H9 (cell line): ENCODE measurements around the gene KRTAP4-12. TPM values are rescaled to one million over a fixed set of nuclear protein-coding genes. Genes with fewer than 3 reads are reported as not detected.
"Not testable (repeated sequence)": the region's sequence is repeated elsewhere in the genome, so short reads cannot be mapped to it uniquely, and the experiment has no call there.

Experiments used
- DNase-seq: peaks from one replicate; pipeline ENCODE4 v3.0.0-alpha.2; 2017
- H2AFZ ChIP-seq: one replicate; pipeline ENCODE4 v1.6.1; 2013; ENCODE audit warnings: mild to moderate bottlenecking, low read length, control low read depth, moderate library complexity
- H2AK5ac ChIP-seq: 2 replicates; pipeline ENCODE4 v1.6.1; 2013; ENCODE audit warnings: low read length, control low read depth, mixed read lengths; ENCODE audit not compliant: insufficient read length
- H2BK120ac ChIP-seq: one replicate; pipeline ENCODE4 v1.6.1; 2013; ENCODE audit warnings: low read depth, mild to moderate bottlenecking, low read length, control low read depth, inconsistent platforms; ENCODE audit not compliant: poor library complexity, severe bottlenecking
- H2BK12ac ChIP-seq: 2 replicates; pipeline ENCODE4 v1.6.1; 2013; ENCODE audit warnings: low read length, control low read depth, mixed read lengths, low read depth; ENCODE audit not compliant: insufficient read length
- H2BK15ac ChIP-seq: 2 replicates; pipeline ENCODE4 v1.6.1; 2013; ENCODE audit warnings: low read depth, low read length, control low read depth
- H2BK20ac ChIP-seq: one replicate; pipeline ENCODE4 v1.6.1; 2013; ENCODE audit warnings: low read depth, mild to moderate bottlenecking, low read length, control low read depth, inconsistent platforms; ENCODE audit not compliant: poor library complexity, severe bottlenecking
- H2BK5ac ChIP-seq: 2 replicates; pipeline ENCODE4 v1.6.1; 2013; ENCODE audit warnings: low read length, control low read depth, mixed read lengths; ENCODE audit not compliant: insufficient read length
- H3K14ac ChIP-seq: 2 replicates; pipeline ENCODE4 v1.6.1; 2013; ENCODE audit warnings: low read length, control low read depth; ENCODE audit not compliant: insufficient read depth
- H3K18ac ChIP-seq: 2 replicates; pipeline ENCODE4 v1.6.1; 2013; ENCODE audit warnings: low read depth, mild to moderate bottlenecking, mixed read lengths, low read length, control low read depth; ENCODE audit not compliant: insufficient read length
- H3K23ac ChIP-seq: 2 replicates; pipeline ENCODE4 v1.6.1; 2013; ENCODE audit warnings: low read length, control low read depth, mixed read lengths, low read depth; ENCODE audit not compliant: insufficient read length
- H3K23me2 ChIP-seq: 2 replicates; pipeline ENCODE4 v1.6.1; 2013; ENCODE audit warnings: low read depth, mild to moderate bottlenecking, mixed read lengths, low read length, control low read depth; ENCODE audit not compliant: insufficient read length, poor library complexity, severe bottlenecking
- H3K27ac ChIP-seq: 2 replicates; pipeline ENCODE4 v1.5.1; 2013; ENCODE audit warnings: low read length, control low read depth, mixed read lengths, low read depth; ENCODE audit not compliant: insufficient read length
- H3K27me3 ChIP-seq: 2 replicates; pipeline ENCODE4 v1.6.1; 2013; ENCODE audit warnings: low read length, control low read depth, inconsistent platforms; ENCODE audit not compliant: insufficient read depth
- H3K4ac ChIP-seq: 2 replicates; pipeline ENCODE4 v1.6.1; 2013; ENCODE audit warnings: low read depth, mild to moderate bottlenecking, control low read depth, inconsistent platforms, low read length, moderate library complexity
- H3K4me1 ChIP-seq: 2 replicates; pipeline ENCODE4 v1.6.1; 2013; ENCODE audit warnings: low read length, control low read depth, inconsistent platforms; ENCODE audit not compliant: insufficient read depth
- H3K4me2 ChIP-seq: 2 replicates; pipeline ENCODE4 v1.6.1; 2013; ENCODE audit warnings: low read length, control low read depth, mixed read lengths; ENCODE audit not compliant: insufficient read length, insufficient read depth
- H3K56ac ChIP-seq: 2 replicates; pipeline ENCODE4 v1.6.1; 2013; ENCODE audit warnings: low read depth, mild to moderate bottlenecking, mixed read lengths, low read length, control low read depth; ENCODE audit not compliant: insufficient read length
- H3K79me1 ChIP-seq: 2 replicates; pipeline ENCODE4 v1.6.1; 2013; ENCODE audit warnings: low read depth, mild to moderate bottlenecking, moderate library complexity, low read length, control low read depth, inconsistent platforms; ENCODE audit not compliant: insufficient read depth, poor library complexity, severe bottlenecking
- H3K79me2 ChIP-seq: 2 replicates; pipeline ENCODE4 v1.6.1; 2013; ENCODE audit warnings: low read length, control low read depth, inconsistent platforms; ENCODE audit not compliant: insufficient read depth
- H3K9ac ChIP-seq: 2 replicates; pipeline ENCODE4 v1.6.1; 2013; ENCODE audit warnings: low read length, control low read depth, mixed read lengths; ENCODE audit not compliant: insufficient read length; ENCODE audit errors: extremely low read depth
- H3K9me3 ChIP-seq: one replicate; pipeline ENCODE4 v1.6.1; 2013; ENCODE audit warnings: low read depth, low read length, inconsistent platforms; ENCODE audit not compliant: control insufficient read depth
- H3T11ph ChIP-seq: one replicate; pipeline ENCODE4 v1.6.1; 2013; ENCODE audit warnings: mild to moderate bottlenecking, low read length, control low read depth, inconsistent platforms
- H4K20me1 ChIP-seq: one replicate; pipeline ENCODE4 v1.6.1; 2013; ENCODE audit not compliant: control insufficient read depth, insufficient read length, insufficient read depth
- H4K5ac ChIP-seq: 2 replicates; pipeline ENCODE4 v1.6.1; 2013; ENCODE audit warnings: low read depth, mild to moderate bottlenecking, mixed read lengths, low read length, control low read depth; ENCODE audit not compliant: insufficient read length
- H4K8ac ChIP-seq: replicated peaks from 2 replicates; pipeline ENCODE4 v1.6.1; 2013; ENCODE audit warnings: low read length, control low read depth, mixed read lengths, low read depth; ENCODE audit not compliant: insufficient read length
- H4K91ac ChIP-seq: 2 replicates; pipeline ENCODE4 v1.6.1; 2013; ENCODE audit warnings: low read depth, mild to moderate bottlenecking, moderate library complexity, mixed read lengths, low read length, control low read depth; ENCODE audit not compliant: insufficient read length
- H3K27ac Mint-ChIP-seq, 3 experiments: 2 replicates in 2 of 3; 3 replicates in 1 of 3; pipeline ENCODE4 v1.8.0; 2020 to 2021; ENCODE audit warnings: mixed read lengths in 3 of 3, mild to moderate bottlenecking in 1 of 3, moderate library complexity in 1 of 3
- H3K27me3 Mint-ChIP-seq: 2 replicates; pipeline ENCODE4 v1.8.0; 2021; ENCODE audit warnings: low read depth, mild to moderate bottlenecking, moderate library complexity, mixed read lengths
- H3K36me3 Mint-ChIP-seq, 3 experiments: 2 replicates in 2 of 3; 3 replicates in 1 of 3; pipeline ENCODE4 v1.8.0; 2020 to 2021; ENCODE audit warnings: low read depth in 3 of 3, mixed read lengths in 3 of 3; ENCODE audit not compliant: insufficient read depth in 1 of 3
- H3K4me1 Mint-ChIP-seq, 2 experiments: 2 replicates each; pipeline ENCODE4 v1.8.0; 2020; ENCODE audit warnings: mixed read lengths in 2 of 2
- H3K4me3 Mint-ChIP-seq, 2 experiments: 2 replicates in 1 of 2; 3 replicates in 1 of 2; pipeline ENCODE4 v1.8.0; 2020 to 2021; ENCODE audit warnings: mild to moderate bottlenecking in 2 of 2, mixed read lengths in 2 of 2, moderate library complexity in 1 of 2
- H3K9me3 Mint-ChIP-seq, 2 experiments: 2 replicates in 1 of 2; 3 replicates in 1 of 2; pipeline ENCODE4 v1.8.0; 2020; ENCODE audit warnings: mild to moderate bottlenecking in 2 of 2, mixed read lengths in 2 of 2, moderate library complexity in 1 of 2
- CTCF ChIP-seq: fragments of 200-600 bp; sonication (generic); conservative IDR thresholded peaks from 3 replicates; pipeline ENCODE4 v1.8.0; 2021; ENCODE audit warnings: antibody characterized with exemption, mild to moderate bottlenecking
- WGBS: extraction: QIAGEN DNeasy Blood & Tissue Kit; methylation state at CpG from one replicate; pipeline ENCODE4 v1.1.7; 2013; ENCODE audit warnings: missing lambda C conversion rate, low lambda C conversion rate, mixed read lengths; ENCODE audit not compliant: insufficient read length; ENCODE audit errors: extremely low coverage; 5-methylcytosine and 5-hydroxymethylcytosine counted together
- total RNA-seq: library from RNA; stranded (reverse); gene quantifications from 2 replicates; pipeline ENCODE4 v1.2.1, GENCODE V29; 2021

Gene KRTAP4-12
- total RNA-seq, 1 experiment from 2014 or later: not detected

GRCh38 chr17:41121742-41122141, 2.2 kb downstream of the KRTAP4-12 start:
- no peaks in the 10 kb centered on the region for H3K9me3 ChIP-seq
- H2AFZ ChIP-seq: no peak overlapping the region
- H3K4me2 ChIP-seq: no peak overlapping the region
- no peak overlapping the region for H3K18ac ChIP-seq
- no peaks in the 10 kb centered on the region for H3K4me1 ChIP-seq
- H2BK12ac ChIP-seq: no peak overlapping the region
- no peak for DNase-seq
- no peak overlapping the region for H2AK5ac ChIP-seq
- H3K9ac ChIP-seq: no peak overlapping the region
- no peak for TF ChIP-seq CTCF
- H2BK20ac ChIP-seq: no peak overlapping the region
- no peaks in the 10 kb centered on the region for H3K23me2 ChIP-seq
- H3K36me3 Mint-ChIP-seq: peaks cover 0 to 2% (median 0%) of the 10 kb centered on the region in 3 experiments; a peak in 2 of 7 replicates
- no peak overlapping the region for H3K4ac ChIP-seq
- H4K91ac ChIP-seq: no peak overlapping the region
- H2BK120ac ChIP-seq: no peak overlapping the region
- H3K14ac ChIP-seq: no peak overlapping the region
- no peaks in the 10 kb centered on the region; the same call in 1 of the 2 replicates for H3K27me3 Mint-ChIP-seq
- no peaks in the 10 kb centered on the region for H3K79me2 ChIP-seq
- no peak overlapping the region for H3T11ph ChIP-seq
- no CpG with 5 or more reads among the region's 2 CpGs for WGBS
- no peak overlapping the region for H3K56ac ChIP-seq
- H3K23ac ChIP-seq: no peak overlapping the region
- H3K4me3 Mint-ChIP-seq: no peak overlapping the region
- peaks cover 17 to 21% of the 10 kb centered on the region in 2 experiments for H3K4me1 Mint-ChIP-seq
- H2BK5ac ChIP-seq: no peak overlapping the region
- H2BK15ac ChIP-seq: no peak overlapping the region
- no peaks in the 10 kb centered on the region for H3K79me1 ChIP-seq
- H3K27ac ChIP-seq: no peak overlapping the region
- no peaks in the 10 kb centered on the region for H3K27me3 ChIP-seq
- no peak overlapping the region for H3K27ac Mint-ChIP-seq
- peaks cover 4 to 5% of the 10 kb centered on the region in 2 experiments; a peak in 4 of 5 replicates for H3K9me3 Mint-ChIP-seq
- no peak overlapping the region for H4K5ac ChIP-seq
- H4K8ac ChIP-seq: no peak overlapping the region
- H4K20me1 ChIP-seq: no peaks in the 10 kb centered on the region

- H4K5ac ChIP-seq, H3K27me3 Mint-ChIP-seq, H3K4ac ChIP-seq: not testable (repeated sequence)
These were observed 4.0 kb downstream of the KRTAP4-12 start for GRCh38 chr17:41119696-41120690.

More at GRCh38 chr17:41119696-41120690, 4.0 kb downstream of the KRTAP4-12 start:
- H3K18ac ChIP-seq, H3K23me2 ChIP-seq, H3K4me2 ChIP-seq, H4K20me1 ChIP-seq, H3K9ac ChIP-seq, H2BK15ac ChIP-seq, H3K27me3 ChIP-seq, H3K14ac ChIP-seq, H3K4me1 ChIP-seq, H2BK12ac ChIP-seq, H2BK120ac ChIP-seq, H3K56ac ChIP-seq, DNase-seq, H3K79me1 ChIP-seq, H3K27ac Mint-ChIP-seq, H2AFZ ChIP-seq, H3K27ac ChIP-seq, H3K4me3 Mint-ChIP-seq, H4K8ac ChIP-seq, H2BK20ac ChIP-seq, H3K23ac ChIP-seq, H3K79me2 ChIP-seq, H2BK5ac ChIP-seq, H2AK5ac ChIP-seq, H3K9me3 ChIP-seq, H3K36me3 Mint-ChIP-seq, H4K91ac ChIP-seq, H3T11ph ChIP-seq: not testable (repeated sequence)
- peaks cover 0 to 12% of the 10 kb centered on the region in 2 experiments; a peak in 4 of 5 replicates for H3K9me3 Mint-ChIP-seq
- H3K4me1 Mint-ChIP-seq: peaks cover 31 to 33% of the 10 kb centered on the region in 2 experiments
- no CpG with 5 or more reads among the region's 11 CpGs for WGBS
